Keratinocyte (primary cell): ENCODE results near the gene S100A2. TPM values are rescaled to one million over a fixed set of nuclear protein-coding genes. Genes with fewer than 3 reads are reported as not detected.
A peak's percentile ranks its signal among the peaks of the same experiment; 100 is the strongest.

Experiments used
- DNase-seq: peaks from one replicate; pipeline ENCODE4 v3.0.0-alpha.2; 2011; ENCODE audit warnings: low read depth, missing footprints, low spot score
- FAIRE-seq: peaks from 2 replicates; lab custom pipeline; 2011; peaks lifted over from hg19 to GRCh38; lab: Jason Lieb, UNC
- H2AFZ ChIP-seq: 2 replicates; pipeline ENCODE4 v1.6.0; 2012; ENCODE audit warnings: low read length, control low read depth, inconsistent platforms; ENCODE audit not compliant: control insufficient read depth
- H3K27ac ChIP-seq: 2 replicates; pipeline ENCODE4 v1.5.1; 2011; ENCODE audit warnings: low read length; ENCODE audit not compliant: control insufficient read depth, insufficient read depth
- H3K27me3 ChIP-seq: 3 replicates; pipeline ENCODE4 v1.6.0; 2011; ENCODE audit warnings: low read length; ENCODE audit not compliant: control insufficient read depth, insufficient read depth; ENCODE audit errors: extremely low read depth
- H3K36me3 ChIP-seq, 2 experiments: 2 replicates in 1 of 2; 3 replicates in 1 of 2; pipeline ENCODE4 v1.5.1; 2011; ENCODE audit warnings: low read length in 2 of 2, mild to moderate bottlenecking in 1 of 2; ENCODE audit not compliant: control insufficient read depth in 2 of 2, insufficient read depth in 2 of 2; ENCODE audit errors: extremely low read depth in 1 of 2
- H3K4me1 ChIP-seq: 3 replicates; pipeline ENCODE4 v1.5.1; 2011; ENCODE audit warnings: low read length; ENCODE audit not compliant: control insufficient read depth, insufficient read depth; ENCODE audit errors: extremely low read depth
- H3K4me2 ChIP-seq: 3 replicates; pipeline ENCODE4 v1.6.0; 2011; ENCODE audit warnings: low read depth, low read length; ENCODE audit not compliant: control insufficient read depth, insufficient read depth; ENCODE audit errors: extremely low read depth
- H3K4me3 ChIP-seq, 3 experiments: fragments of 200-600 bp in 1 of 3; sonication (generic) in 1 of 3; 2 replicates in 2 of 3; 3 replicates in 1 of 3; pipeline ENCODE4 v1.5.1; 2011 to 2016; ENCODE audit warnings: low read length in 3 of 3, mild to moderate bottlenecking in 3 of 3, control low read depth in 2 of 3, inconsistent platforms in 1 of 3, low read depth in 1 of 3, mixed read lengths in 1 of 3, mixed run types in 1 of 3, moderate library complexity in 1 of 3; ENCODE audit not compliant: control insufficient read depth in 2 of 3, insufficient read depth in 2 of 3; ENCODE audit errors: extremely low read depth in 1 of 3
- H3K79me2 ChIP-seq: 2 replicates; pipeline ENCODE4 v1.6.0; 2012; ENCODE audit warnings: low read length; ENCODE audit not compliant: control insufficient read depth, insufficient read depth
- H3K9ac ChIP-seq: 3 replicates; pipeline ENCODE4 v1.6.0; 2011; ENCODE audit warnings: low read length; ENCODE audit not compliant: control insufficient read depth, insufficient read depth; ENCODE audit errors: extremely low read depth
- H3K9me1 ChIP-seq: 3 replicates; pipeline ENCODE4 v1.6.0; 2011; ENCODE audit warnings: low read length; ENCODE audit not compliant: control insufficient read depth, insufficient read depth; ENCODE audit errors: extremely low read depth
- H3K9me3 ChIP-seq: 2 replicates; pipeline ENCODE4 v1.5.1; 2012; ENCODE audit warnings: low read depth, low read length; ENCODE audit not compliant: control insufficient read depth
- H4K20me1 ChIP-seq: 3 replicates; pipeline ENCODE4 v1.6.0; 2011; ENCODE audit warnings: low read length; ENCODE audit not compliant: control insufficient read depth, insufficient read depth; ENCODE audit errors: extremely low read depth
- CTCF ChIP-seq, 3 experiments: IDR thresholded peaks in 1 of 3; conservative IDR thresholded peaks in 1 of 3; optimal IDR thresholded peaks in 1 of 3; 2 replicates in 2 of 3; 3 replicates in 1 of 3; pipeline versions ENCODE3 to v1.5.1; 2011; ENCODE audit warnings: low read length in 3 of 3, mild to moderate bottlenecking in 3 of 3, moderate library complexity in 2 of 3, control low read depth in 1 of 3, inconsistent platforms in 1 of 3; ENCODE audit not compliant: insufficient read depth in 2 of 3; ENCODE audit errors: extremely low read depth in 1 of 3
- EZH2 ChIP-seq: IDR thresholded peaks from one replicate; pipeline ENCODE4 v1.6.1; 2012; ENCODE audit warnings: inconsistent platforms, mild to moderate bottlenecking, low read length, moderate library complexity
- dilution Hi-C: fragments of 300-500 bp; cut with MboI; formaldehyde crosslinking; loops from one replicate; pipeline ENCODE4 v1.7.0; 2020; ENCODE audit warnings: low sequenced_read_pairs; ENCODE audit not compliant: extremely low pct_ligation_motif_present
- polyA plus RNA-seq, 5 experiments: library from polyadenylated mRNA; depleted of rRNA in 3 of 5; stranded (reverse) in 3 of 5; stranded (forward) in 1 of 5; unstranded in 1 of 5; fragments of >200 nt; gene quantifications; 1 replicate in 1 of 5; 2 replicates in 3 of 5; 3 replicates in 1 of 5; pipeline versions ENCODE4 v1.2.1 to v1.2.3, GENCODE V29; 2011 to 2012; ENCODE audit warnings: missing spikeins in 2 of 5, low read depth in 1 of 5, low replicate concordance in 1 of 5

Gene S100A2
- polyA plus RNA-seq, 1 donor (not counting 4 experiments of a cell fraction or from before 2014, with no cell fraction given), result 12,757 TPM

DNA sequence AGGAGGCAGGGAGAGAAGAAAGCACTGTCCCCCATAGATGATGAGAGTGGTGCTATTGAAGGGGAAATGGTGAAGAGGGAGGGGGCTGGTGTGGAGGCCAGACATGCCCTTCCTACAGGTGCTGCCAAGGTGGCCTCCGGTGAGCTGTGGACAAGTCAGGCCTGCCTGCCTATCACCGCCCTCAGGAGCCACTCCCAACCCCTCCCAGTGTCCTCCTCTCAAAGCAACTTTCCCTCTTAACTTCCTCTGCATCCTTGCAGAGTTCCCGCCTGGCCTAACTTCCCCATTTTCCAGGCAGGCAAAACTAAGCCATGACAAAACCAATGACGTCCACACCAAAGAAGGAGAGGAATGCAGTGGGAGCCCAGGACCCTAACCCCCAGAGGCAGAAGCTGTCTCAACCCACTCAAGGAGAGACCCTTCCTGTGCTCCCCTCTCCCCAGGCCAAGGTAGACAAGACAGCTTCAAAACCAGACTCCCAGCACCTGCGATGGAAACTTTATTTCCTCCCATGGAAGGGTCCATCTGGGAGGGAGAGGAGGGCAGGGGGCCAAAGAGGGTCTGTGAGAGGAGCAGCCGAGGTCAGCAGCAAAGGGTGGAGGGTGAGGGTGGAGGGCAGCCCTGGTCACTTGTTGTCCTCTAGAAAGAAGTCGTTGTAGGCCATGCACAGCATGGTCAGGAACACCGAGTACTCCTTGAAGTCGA is 28.8 kb downstream of the S100A2 start:
- Histone ChIP-seq H3K4me1 (peaks cover 72% of the 10 kb centered on the region), H3K9me1 (no peaks in the 10 kb centered on the region), H3K9ac (peak overlapping the region; percentile 99), H3K27me3 (no peaks in the 10 kb centered on the region), H3K79me2 (peaks cover 16% of the 10 kb centered on the region), H3K4me3 (peak overlapping the region in 1 of 3 experiments; percentile 66), H3K4me2 (peak overlapping the region; percentile 93), H4K20me1 (peaks cover 8% of the 10 kb centered on the region), H3K27ac (peak overlapping the region; percentile 90), H3K36me3 (peaks cover 2 to 15% of the 10 kb centered on the region in 2 experiments), H3K9me3 (no peaks in the 10 kb centered on the region), H2AFZ (no peak overlapping the region)
- no peak for DNase-seq
- dilution Hi-C loops, result no loop called here
- no peak for FAIRE-seq
- TF ChIP-seq EZH2, result no peak
- no peak for TF ChIP-seq CTCF (optimal IDR thresholded peaks at IDR 0.05 in 1 of 3, IDR thresholded peaks at IDR 0.05 in 1 of 3, conservative IDR thresholded peaks at IDR 0.05 in 1 of 3; ENCODE audit: extremely low read depth in 1 of 3, insufficient read depth in 2 of 3, low read length in 3 of 3)

GRCh38 chr1:153536012-153536670 is 29.5 kb downstream of the S100A2 start:
- H4K20me1 ChIP-seq, result peaks cover 8% of the 10 kb centered on the region
- peak overlapping the region; percentile 99 for H3K9ac ChIP-seq
- H3K79me2 ChIP-seq, result peaks cover 16% of the 10 kb centered on the region
- peak overlapping the region; percentile 54 for H2AFZ ChIP-seq
- peak overlapping the region; percentile 93 for H3K4me2 ChIP-seq
- FAIRE-seq, result no peak
- peaks cover 2 to 15% of the 10 kb centered on the region in 2 experiments for H3K36me3 ChIP-seq
- H3K4me1 ChIP-seq, result peaks cover 70% of the 10 kb centered on the region
- no peaks in the 10 kb centered on the region for H3K9me3 ChIP-seq
- TF ChIP-seq EZH2 (no peak), CTCF (optimal IDR thresholded peaks at IDR 0.05 in 1 of 3, IDR thresholded peaks at IDR 0.05 in 1 of 3, conservative IDR thresholded peaks at IDR 0.05 in 1 of 3; ENCODE audit: extremely low read depth in 1 of 3, insufficient read depth in 2 of 3, low read length in 3 of 3) (no peak)
- no peaks in the 10 kb centered on the region for H3K27me3 ChIP-seq
- no peaks in the 10 kb centered on the region for H3K9me1 ChIP-seq
- peak overlapping the region; percentile 99 for H3K27ac ChIP-seq
- no peak for DNase-seq
- dilution Hi-C loops, result no loop called here
- peak overlapping the region; percentile 64 to 100 (median 95) for H3K4me3 ChIP-seq
